Fibroblast of mammary gland (primary cell): ENCODE results near the gene VSIG8.

Experiments
- DNase-seq: peaks from one replicate; pipeline ENCODE4 v3.0.0-alpha.2; 2010; ENCODE audit warnings: low read depth
- H3K4me3 ChIP-seq: 2 replicates; pipeline ENCODE4 v1.5.1; 2011; ENCODE audit warnings: low read depth, mild to moderate bottlenecking, low read length, moderate library complexity; ENCODE audit not compliant: control insufficient read depth
- TF ChIP-seq, protein P1 (sequence below): conservative IDR thresholded peaks from 2 replicates; pipeline ENCODE4 v1.5.1; 2011; ENCODE audit warnings: low read depth, low read length, inconsistent platforms; ENCODE audit not compliant: control insufficient read depth, insufficient read depth

Gene VSIG8

DNA sequence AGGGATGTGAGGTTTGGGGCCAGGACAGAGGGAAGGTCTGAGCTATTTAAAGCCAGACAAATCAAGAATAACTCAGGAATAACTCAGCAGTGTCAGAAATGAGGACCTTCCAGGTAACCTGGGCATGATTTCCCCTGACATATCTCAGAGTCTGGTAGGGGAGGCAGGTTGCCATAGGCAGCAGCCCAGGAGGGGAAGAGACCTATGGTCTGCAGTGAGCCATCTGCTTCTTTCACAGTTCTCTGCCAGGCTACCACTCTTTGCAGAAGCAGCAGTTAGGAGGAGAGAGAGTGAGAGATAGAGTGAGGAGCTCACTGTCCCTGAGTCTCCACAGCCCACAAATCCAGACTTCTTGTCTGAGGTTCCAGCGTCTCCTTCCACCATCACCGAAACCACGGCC, 6.3 kb upstream of the VSIG8 start:
- no peak for DNase-seq
- H3K4me3 ChIP-seq: no peak overlapping the region
- TF ChIP-seq, protein P1, sequence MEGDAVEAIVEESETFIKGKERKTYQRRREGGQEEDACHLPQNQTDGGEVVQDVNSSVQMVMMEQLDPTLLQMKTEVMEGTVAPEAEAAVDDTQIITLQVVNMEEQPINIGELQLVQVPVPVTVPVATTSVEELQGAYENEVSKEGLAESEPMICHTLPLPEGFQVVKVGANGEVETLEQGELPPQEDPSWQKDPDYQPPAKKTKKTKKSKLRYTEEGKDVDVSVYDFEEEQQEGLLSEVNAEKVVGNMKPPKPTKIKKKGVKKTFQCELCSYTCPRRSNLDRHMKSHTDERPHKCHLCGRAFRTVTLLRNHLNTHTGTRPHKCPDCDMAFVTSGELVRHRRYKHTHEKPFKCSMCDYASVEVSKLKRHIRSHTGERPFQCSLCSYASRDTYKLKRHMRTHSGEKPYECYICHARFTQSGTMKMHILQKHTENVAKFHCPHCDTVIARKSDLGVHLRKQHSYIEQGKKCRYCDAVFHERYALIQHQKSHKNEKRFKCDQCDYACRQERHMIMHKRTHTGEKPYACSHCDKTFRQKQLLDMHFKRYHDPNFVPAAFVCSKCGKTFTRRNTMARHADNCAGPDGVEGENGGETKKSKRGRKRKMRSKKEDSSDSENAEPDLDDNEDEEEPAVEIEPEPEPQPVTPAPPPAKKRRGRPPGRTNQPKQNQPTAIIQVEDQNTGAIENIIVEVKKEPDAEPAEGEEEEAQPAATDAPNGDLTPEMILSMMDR: no peak

DNA sequence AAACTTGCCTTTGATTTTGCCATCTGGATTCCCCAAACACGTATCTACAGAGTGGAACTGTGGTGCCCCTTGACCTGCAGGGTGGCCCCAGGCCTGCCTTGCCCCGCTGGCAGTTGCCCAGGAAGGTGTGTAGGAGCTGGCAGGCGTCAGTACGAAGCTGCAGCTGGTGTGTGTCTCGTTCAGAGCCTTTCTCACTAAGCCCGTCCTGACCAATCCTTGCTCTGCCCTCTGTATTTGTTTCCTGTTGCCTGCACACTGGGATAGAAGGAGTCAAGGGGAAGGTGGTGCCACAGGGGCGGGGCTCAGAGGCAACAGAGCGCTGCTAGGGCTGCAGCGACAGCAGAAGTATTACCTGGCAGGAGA, 5.2 kb upstream of the VSIG8 start:
- H3K4me3 ChIP-seq: no peak overlapping the region
- DNase-seq: no peak
- TF ChIP-seq, protein P1: no peak

- TF ChIP-seq, protein P1: no peak
- no peak overlapping the region for H3K4me3 ChIP-seq
- DNase-seq: peak; percentile 52
Measured at GRCh38 chr1:159866905-159867663, 4.6 kb upstream of the VSIG8 start.

DNA sequence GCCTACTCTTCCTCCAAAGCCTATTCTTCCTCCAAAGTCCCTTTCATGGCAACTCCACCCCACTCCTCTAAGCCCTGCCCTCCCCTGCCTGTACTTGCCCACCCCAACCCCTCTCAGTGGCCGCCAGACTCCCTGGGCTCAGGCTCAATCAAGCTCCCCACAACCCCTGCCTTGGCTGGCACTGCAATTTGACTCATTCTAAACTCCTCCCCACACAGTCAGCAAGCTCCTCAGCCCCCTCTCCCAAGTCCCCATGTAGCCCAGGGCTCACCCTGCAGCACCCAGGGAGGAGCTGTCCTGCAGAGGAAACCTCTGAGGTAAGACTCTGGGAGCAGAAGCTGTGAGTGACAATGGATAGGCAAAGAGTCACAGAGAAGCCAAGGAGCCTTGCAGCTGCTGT, 3.6 kb upstream of the VSIG8 start:
- no peak for DNase-seq

DNA sequence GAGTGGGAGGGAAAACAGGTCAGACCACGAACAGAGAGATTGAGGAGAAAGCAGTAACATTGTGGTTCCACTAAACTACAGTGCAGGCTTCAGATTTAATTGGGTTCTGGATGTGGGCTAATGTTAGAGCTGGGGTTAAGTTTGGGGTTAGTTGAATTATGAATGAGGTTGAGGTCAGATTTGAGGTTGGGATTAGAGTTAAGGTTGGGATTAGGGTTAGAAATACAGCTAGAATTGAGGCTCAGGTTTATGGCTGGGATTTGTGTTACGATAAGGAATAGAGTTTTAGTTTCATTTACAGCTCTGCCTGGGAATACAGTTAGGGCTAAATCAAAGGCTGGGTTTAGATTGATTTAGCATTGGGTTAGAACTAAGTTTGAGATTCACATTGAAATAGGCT, 1.8 kb upstream of the VSIG8 start:
- TF ChIP-seq, protein P1: no peak
- no peak for DNase-seq
- no peak overlapping the region for H3K4me3 ChIP-seq

More for the DNA sequence above, 3.6 kb upstream of the VSIG8 start:
- TF ChIP-seq, protein P1: no peak
- no peak overlapping the region for H3K4me3 ChIP-seq

- TF ChIP-seq, protein P1: no peak
- no peak for DNase-seq
- no peak overlapping the region for H3K4me3 ChIP-seq
Measured at GRCh38 chr1:159862031-159862430, 426 bp downstream of the VSIG8 start.
